ENCODE measurements around the gene RAB5IF.
"Not testable (repeated sequence)": the region's sequence is repeated elsewhere in the genome, so short reads cannot be mapped to it uniquely, and the experiment has no call there.

The RAB5IF gene

DNA sequence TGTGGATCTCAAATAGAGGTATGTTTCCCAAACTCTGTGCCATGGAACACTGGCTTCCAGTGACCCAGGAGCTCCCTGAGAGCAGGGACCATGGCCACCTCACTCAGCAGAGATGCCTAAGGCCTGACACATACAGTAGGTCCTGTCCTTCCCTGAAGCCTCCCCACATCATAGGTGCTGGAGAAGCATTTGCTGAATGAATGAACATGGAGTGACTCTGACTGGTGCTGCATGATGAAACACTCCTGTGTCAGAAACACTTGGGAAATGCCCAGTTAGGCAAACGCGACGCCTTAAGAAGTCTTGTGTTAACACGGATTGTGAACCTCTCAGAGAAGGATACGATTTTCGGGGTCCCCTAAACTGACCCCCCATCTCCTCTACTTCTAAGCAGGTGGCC is 26.1 kb downstream of the RAB5IF start:
- no peak for DNase-seq

GRCh38 chr20:36632147-36632486 is 26.5 kb downstream of the RAB5IF start:
- no peak for DNase-seq

- no peak for DNase-seq
Measured at GRCh38 chr20:36632487-36633284, 27.1 kb downstream of the RAB5IF start.

- DNase-seq, result no peak
Measured at GRCh38 chr20:36633285-36633772, 27.8 kb downstream of the RAB5IF start.

- no peak for DNase-seq
Measured at GRCh38 chr20:36634342-36634741, 28.8 kb downstream of the RAB5IF start.

DNA sequence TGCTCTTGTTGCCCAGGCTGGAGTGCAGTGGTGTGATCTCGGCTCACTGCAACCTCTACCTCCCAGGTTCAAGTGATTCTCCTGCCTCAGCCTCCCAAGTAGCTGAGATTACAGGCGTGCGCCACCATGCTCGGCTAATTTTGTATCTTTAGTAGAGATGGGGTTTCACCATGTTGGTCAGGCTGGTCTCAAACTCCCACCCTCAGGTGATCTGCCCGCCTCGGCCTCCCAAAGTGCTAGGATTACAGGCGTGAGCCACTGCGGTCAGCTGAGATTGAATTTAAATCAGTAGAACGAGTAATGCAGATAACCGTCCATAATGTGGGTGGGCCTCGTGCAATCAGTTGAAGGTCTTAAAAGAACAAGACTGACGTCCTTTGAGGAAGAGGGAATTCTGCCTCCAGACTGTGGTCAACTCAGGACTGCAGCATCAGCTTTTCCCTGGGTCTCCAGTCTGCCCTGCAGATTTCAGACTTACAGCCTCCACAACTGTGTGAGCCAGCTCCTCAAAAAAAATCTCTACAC is 33.4 kb downstream of the RAB5IF start:
- DNase-seq, result not testable (repeated sequence)

DNA sequence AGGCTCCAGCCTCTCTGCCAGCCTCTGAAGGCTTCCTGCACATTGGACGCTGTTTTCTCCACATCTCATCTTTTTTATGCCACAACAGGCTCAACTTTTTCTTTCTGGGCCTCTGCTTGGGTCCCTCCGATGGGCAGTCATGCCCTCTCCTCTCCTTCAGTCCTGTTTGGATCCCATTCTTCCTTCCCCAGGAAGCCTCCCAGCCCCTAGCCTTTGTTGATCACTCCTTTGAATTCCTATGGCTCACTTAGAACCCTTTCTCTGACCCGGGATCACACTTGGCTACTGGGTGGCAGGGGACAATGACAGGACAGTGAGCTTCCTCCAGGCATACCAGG is 35.9 kb downstream of the RAB5IF start:
- no peak for DNase-seq

DNA sequence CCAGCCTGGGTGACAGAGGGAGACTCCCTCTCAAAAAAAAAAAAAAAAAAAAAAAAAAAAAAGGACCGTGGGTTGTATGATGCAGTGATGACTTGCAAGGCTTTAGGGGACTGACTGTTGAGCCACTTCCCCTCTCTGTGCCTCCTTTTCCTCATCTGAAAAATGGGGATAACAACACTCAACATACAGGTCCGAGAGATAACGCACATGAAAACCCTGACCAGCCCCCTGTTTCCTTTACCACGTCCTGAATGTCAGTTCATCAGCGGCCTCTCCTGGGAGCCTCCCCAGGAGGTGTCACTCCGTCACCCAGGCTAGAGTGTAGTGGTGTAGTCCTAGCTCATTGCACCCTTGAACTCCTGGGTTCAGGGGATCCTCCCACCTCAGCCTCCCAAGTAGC is 36.6 kb downstream of the RAB5IF start:
- DNase-seq, result no peak

GRCh38 chr20:36644032-36644705 is 38.6 kb downstream of the RAB5IF start:
- DNase-seq, result peak; percentile 63

- DNase-seq, result peak; percentile 60
Measured at GRCh38 chr20:36644706-36645095, 39.1 kb downstream of the RAB5IF start.

DNA sequence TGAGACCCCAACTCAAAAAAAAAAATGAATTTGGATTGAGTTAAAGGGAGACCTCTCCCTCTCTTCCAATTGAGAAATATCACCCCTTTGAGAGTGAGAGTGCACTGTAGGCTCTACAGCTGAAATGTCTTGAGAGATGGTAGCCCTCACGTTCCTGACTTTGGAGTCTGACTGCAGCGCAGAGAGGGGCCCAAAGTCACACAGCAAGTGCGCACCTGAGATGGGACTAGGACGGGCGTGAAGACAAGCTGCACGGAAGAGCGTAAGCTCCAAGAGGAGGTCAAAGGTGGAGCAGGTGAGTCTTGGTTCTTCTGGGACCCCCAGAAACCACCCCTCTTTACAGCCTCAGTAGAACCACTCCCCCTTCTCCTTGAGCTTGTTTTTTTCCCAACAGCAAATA is 39.8 kb downstream of the RAB5IF start:
- no peak for DNase-seq

- DNase-seq, result peak; percentile 69
Measured at GRCh38 chr20:36645998-36646397, 40.4 kb downstream of the RAB5IF start, which contains the start of gene SLA2. Gene SLA2 (minus strand): TSS chr20:36646196. CDS start chr20:36641335, 4,861 bp downstream.

GRCh38 chr20:36646678-36647077 is 41.1 kb downstream of the RAB5IF start:
- no peak for DNase-seq

DNA sequence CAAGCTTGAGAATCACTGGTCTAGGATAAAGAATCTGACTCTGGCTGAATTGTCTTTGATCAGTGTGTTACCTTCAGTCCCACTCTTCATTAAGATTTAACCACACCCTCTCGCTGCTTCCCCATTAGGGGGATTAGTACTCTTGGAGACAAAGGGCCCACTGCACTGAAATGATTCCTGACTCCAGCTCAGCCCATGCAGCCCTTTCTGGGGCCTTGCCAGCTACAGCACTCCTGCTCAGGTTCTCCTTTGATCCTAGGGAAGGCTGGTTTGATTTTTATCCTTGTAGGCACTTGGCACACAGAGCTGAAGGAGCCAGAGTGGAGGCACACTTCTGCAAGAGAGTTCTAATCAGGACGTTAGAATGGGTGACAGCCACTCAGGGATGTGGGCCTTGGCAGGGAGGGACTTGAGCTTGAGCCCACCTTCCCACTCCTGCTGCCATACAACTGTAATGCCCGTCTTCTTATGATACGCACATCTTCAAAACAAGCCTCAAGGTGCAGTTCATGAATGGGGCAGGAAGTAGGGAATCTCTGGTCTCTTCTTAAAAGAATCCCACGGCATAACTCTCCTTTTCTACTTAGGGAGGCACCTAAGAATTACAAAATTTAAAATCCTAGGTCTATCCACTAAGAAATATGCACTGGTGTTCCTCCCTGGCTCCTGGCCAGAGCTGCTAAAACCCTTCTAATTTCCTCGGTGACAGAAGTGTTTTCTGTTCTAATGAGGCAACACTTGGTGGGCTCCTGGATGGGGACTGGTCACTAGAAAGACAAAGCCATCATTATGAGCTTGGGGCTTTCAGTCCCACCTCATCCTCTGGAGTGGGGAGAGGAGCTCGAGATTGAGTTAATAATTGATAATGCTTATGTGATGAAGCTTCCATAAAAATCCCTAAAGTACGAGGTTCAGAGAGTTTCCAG is 41.9 kb downstream of the RAB5IF start:
- DNase-seq, result no peak

DNA sequence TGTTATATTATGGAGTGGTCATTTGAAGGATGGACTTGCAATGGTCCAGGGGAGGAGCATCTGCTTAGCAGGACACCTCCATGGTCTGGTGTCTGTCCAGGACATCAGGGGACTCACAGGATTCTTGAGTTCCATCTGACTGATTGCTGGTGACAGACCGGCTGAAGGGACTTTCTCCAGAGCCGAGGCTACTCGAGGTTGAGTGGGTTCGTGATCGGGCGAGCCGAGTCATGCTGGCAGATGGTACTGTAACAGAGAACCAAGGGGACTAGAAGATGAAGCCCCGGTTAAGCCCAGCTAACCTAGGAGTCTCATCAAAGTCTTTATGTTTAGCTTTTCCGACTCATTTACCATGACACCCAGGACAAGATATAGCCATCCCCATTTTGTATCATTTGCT is 47.9 kb downstream of the RAB5IF start:
- no peak for DNase-seq

DNA sequence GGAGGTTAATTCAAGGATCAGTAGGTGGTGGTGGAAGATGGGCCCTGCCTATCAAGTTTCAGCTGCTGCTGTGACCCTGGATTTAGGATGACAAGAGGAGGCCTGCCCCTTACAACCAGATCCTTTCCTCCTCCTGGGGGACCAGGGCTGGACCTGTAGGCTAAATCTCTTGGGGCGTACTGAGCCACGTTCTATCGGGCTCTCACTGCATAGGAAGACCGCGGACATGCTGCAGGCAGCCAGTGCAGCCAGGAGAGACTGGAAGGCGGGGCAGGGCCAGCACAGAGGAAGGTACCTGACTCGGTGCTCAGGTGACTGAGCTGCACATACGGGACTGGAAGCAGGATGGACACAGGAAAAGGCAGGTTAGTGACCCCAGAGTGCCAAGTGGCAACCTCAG is 48.9 kb downstream of the RAB5IF start:
- no peak for DNase-seq

- DNase-seq, result no peak
Measured at GRCh38 chr20:36655004-36655403, 49.4 kb downstream of the RAB5IF start.

DNA sequence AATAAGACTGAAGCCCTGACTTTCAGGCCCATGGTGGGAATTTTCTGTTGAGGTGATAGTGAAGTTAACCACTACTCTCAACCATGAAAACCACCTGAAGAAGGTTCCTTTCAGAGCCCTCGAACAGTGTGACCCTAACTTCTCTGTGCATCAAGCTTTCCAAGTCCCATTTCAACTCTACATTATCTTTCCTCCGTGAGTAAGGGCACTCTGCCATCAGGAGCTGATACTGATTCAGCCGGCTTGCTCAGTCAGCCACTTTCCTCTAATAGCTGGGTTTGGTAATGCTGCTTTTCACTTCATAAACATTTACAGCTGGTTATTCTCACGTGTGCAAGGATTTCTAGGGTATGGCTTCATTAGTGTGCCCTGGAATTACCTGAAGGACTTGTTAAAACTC is 51.2 kb downstream of the RAB5IF start:
- DNase-seq, result no peak

DNA sequence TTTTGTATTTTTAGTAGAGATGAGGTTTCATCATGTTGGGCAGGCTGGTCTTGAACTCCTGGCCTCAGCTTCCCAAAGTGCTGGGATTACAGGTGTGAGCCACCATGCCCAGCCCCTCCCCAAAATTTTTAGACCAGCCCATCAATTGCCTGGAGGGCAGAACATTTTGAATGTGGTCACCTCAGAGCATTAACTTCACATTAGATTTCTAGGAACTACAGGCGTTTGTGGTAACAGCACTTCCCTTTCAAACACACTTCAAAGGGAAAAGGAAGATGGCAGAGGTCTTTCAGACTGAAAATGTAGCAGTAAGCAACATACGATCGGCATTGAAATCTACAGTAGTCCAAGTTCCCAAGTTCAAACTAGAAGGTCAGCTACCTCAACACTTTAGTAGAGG is 52.7 kb downstream of the RAB5IF start:
- DNase-seq, result no peak
